ENCODE results near the gene GMDS. TPM values are rescaled to one million over a fixed set of nuclear protein-coding genes. Genes with fewer than 3 reads are reported as not detected.

Gene GMDS
- total RNA-seq, 1 experiment from 2014 or later: 35.0 TPM

- CTCF ChIA-PET: interaction anchor here (0.6 to 0.7 kb wide), 3 partner anchors 32 to 688 kb away, joined by 3 to 5 read pairs (median 3); no protein-coding TSS in a partner anchor
- ATAC-seq (no peak), DNase-seq (ENCODE audit: low spot score) (no peak)
- H3K36me3 Mint-ChIP-seq: no peaks in the 10 kb centered on the region
- H3K9me3 Mint-ChIP-seq: 0 out of 2 replicates have a peak, but pooled peaks cover 4% of the 10 kb centered on the region
- POLR2A ChIA-PET: interaction anchor here (0.6 kb wide), 1 partner anchor 26 kb away, joined by 3 read pairs; no protein-coding TSS in a partner anchor
- H3K27me3 Mint-ChIP-seq (ENCODE audit: low read depth): no peaks in the 10 kb centered on the region
- no peak overlapping the region for H3K4me3 Mint-ChIP-seq
- TF ChIP-seq CDX4 (CRISPR knock-in tag; IDR thresholded peaks at IDR 0.05; ENCODE audit: borderline replicate concordance): no peak
- no peaks in the 10 kb centered on the region for H3K4me1 Mint-ChIP-seq
- H3K27ac Mint-ChIP-seq: peak overlapping the region; percentile 2; the same call in 1 of the 2 replicates
Measured at GRCh38 chr6:1586861-1587450, 658.4 kb downstream of the GMDS start.

GRCh38 chr6:1586256-1586655, 659.1 kb downstream of the GMDS start:
- DNase-seq (ENCODE audit: low spot score) (no peak), ATAC-seq (no peak)
- Mint-ChIP-seq H3K27me3 (ENCODE audit: low read depth) (no peaks in the 10 kb centered on the region), H3K4me3 (no peak overlapping the region), H3K36me3 (no peaks in the 10 kb centered on the region), H3K9me3 (0 out of 2 replicates have a peak, but pooled peaks cover 4% of the 10 kb centered on the region), H3K4me1 (no peaks in the 10 kb centered on the region), H3K27ac (no peak overlapping the region)
- POLR2A ChIA-PET: interaction anchor here (0.6 kb wide), 1 partner anchor 25 kb away, joined by 3 read pairs; no protein-coding TSS in a partner anchor
- CTCF ChIA-PET: interaction anchor here (0.6 kb wide), 2 partner anchors 191 to 688 kb away, joined by 3 to 5 read pairs; no protein-coding TSS in a partner anchor
- no peak for TF ChIP-seq AFF4 (CRISPR knock-in tag; IDR thresholded peaks at IDR 0.05; ENCODE audit: borderline replicate concordance)
- no peak for TF ChIP-seq ERG (CRISPR knock-in tag; IDR thresholded peaks at IDR 0.05)
- no peak for TF ChIP-seq HMGXB4 (CRISPR knock-in tag; IDR thresholded peaks at IDR 0.05)
- no peak for TF ChIP-seq TEAD4 (CRISPR knock-in tag; IDR thresholded peaks at IDR 0.05)
- TF ChIP-seq HMGA2 (CRISPR knock-in tag; IDR thresholded peaks at IDR 0.05): no peak
- no peak for TF ChIP-seq ZNF416 (CRISPR knock-in tag; IDR thresholded peaks at IDR 0.05)
- TF ChIP-seq ZNF423 (CRISPR knock-in tag; IDR thresholded peaks at IDR 0.05): no peak
- TF ChIP-seq ZNF425 (CRISPR knock-in tag; conservative IDR thresholded peaks at IDR 0.05): no peak
- TF ChIP-seq ZMAT4 (CRISPR knock-in tag; IDR thresholded peaks at IDR 0.05): no peak
- no peak for TF ChIP-seq SP1 (CRISPR knock-in tag; conservative IDR thresholded peaks at IDR 0.05)
- TF ChIP-seq GTF2I (CRISPR knock-in tag; conservative IDR thresholded peaks at IDR 0.05): no peak
- no peak for TF ChIP-seq MXD4 (CRISPR knock-in tag; IDR thresholded peaks at IDR 0.05; ENCODE audit: borderline replicate concordance)
- no peak for TF ChIP-seq ZNF512 (CRISPR knock-in tag; IDR thresholded peaks at IDR 0.05; ENCODE audit: borderline replicate concordance)
- no peak for TF ChIP-seq ZSCAN18 (CRISPR knock-in tag; IDR thresholded peaks at IDR 0.05)
- no peak for TF ChIP-seq ATF6 (CRISPR knock-in tag; IDR thresholded peaks at IDR 0.05)
- no peak for TF ChIP-seq IRF2 (CRISPR knock-in tag; IDR thresholded peaks at IDR 0.05; ENCODE audit: borderline replicate concordance, low read depth)
- no peak for TF ChIP-seq ATF1 (CRISPR knock-in tag; IDR thresholded peaks at IDR 0.05)

Measured in WTC11 (cell line).